ENCODE measurements around the gene ZNRF1.

- TF ChIP-seq CTCF (IDR thresholded peaks at IDR 0.05) (no peak), POLR2A (IDR thresholded peaks at IDR 0.05) (no peak)
These were observed 28.1 kb downstream of the ZNRF1 start for GRCh38 chr16:75026892-75027391.
